Gastrocnemius medialis (tissue), 4 donors: Measurements from ENCODE around the gene VPS9D1.

Experiments used
- POLR2A ChIP-seq, 2 donors: fragments of 450-650 bp; IDR thresholded peaks; one replicate each; pipeline ENCODE4 v1.6.1; 2017; ENCODE audit warnings: antibody characterized with exemption in 2 of 2, mild to moderate bottlenecking in 2 of 2, moderate library complexity in 2 of 2
- TF ChIP-seq, protein P1 (sequence below), 5 experiments: fragments of 450-650 bp in 3 of 5; fragments of 200-600 bp in 2 of 5; sonication (generic) in 2 of 5; IDR thresholded peaks in 4 of 5; conservative IDR thresholded peaks in 1 of 5; 1 replicate in 4 of 5; 2 replicates in 1 of 5; pipeline ENCODE4 v1.5.1; 2016 to 2019; ENCODE audit warnings: antibody characterized with exemption in 5 of 5, mild to moderate bottlenecking in 3 of 5, moderate library complexity in 3 of 5

DNA sequence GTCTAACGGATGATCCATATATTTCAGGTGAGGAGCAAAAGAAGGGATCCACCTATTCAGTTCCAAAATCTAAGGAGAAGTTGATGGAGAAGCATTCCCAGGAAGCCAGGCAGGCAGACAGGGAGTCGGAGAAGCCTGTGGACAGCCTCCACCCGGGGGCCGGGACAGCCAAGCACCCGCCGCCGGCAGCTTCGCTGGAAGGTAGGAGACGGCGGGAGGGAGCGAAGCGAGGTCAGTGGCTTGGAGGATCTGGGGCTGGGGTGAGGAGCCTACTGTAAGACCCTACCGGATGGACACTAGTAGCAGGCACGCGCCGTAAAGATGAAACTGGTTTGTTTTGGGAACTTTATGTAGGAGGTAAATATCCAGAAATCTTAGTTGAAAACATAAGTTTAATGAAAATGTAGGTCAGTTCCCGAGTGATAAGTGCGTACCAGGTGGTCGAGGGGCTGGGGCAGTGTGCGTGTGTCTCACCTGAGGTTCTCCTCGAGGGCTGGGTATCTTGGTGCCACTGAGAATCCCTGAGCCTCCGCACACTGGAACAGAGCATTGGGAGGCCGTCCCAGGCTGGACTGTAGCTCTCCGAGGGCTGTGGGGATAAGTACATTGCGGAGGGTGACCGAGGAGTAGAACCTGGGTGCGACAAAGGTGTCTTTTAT, 62.3 kb downstream of the VPS9D1 start:
- TF ChIP-seq, protein P1, sequence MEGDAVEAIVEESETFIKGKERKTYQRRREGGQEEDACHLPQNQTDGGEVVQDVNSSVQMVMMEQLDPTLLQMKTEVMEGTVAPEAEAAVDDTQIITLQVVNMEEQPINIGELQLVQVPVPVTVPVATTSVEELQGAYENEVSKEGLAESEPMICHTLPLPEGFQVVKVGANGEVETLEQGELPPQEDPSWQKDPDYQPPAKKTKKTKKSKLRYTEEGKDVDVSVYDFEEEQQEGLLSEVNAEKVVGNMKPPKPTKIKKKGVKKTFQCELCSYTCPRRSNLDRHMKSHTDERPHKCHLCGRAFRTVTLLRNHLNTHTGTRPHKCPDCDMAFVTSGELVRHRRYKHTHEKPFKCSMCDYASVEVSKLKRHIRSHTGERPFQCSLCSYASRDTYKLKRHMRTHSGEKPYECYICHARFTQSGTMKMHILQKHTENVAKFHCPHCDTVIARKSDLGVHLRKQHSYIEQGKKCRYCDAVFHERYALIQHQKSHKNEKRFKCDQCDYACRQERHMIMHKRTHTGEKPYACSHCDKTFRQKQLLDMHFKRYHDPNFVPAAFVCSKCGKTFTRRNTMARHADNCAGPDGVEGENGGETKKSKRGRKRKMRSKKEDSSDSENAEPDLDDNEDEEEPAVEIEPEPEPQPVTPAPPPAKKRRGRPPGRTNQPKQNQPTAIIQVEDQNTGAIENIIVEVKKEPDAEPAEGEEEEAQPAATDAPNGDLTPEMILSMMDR (IDR thresholded peaks at IDR 0.05 in 4 of 5, conservative IDR thresholded peaks at IDR 0.05 in 1 of 5) = no peak
- TF ChIP-seq POLR2A (IDR thresholded peaks at IDR 0.05) = no peak
